Fibroblast of villous mesenchyme (primary cell): ENCODE measurements around the gene OPA3. TPM values are rescaled to one million over a fixed set of nuclear protein-coding genes. Genes with fewer than 3 reads are reported as not detected.

ENCODE experiments used
- DNase-seq: peaks from one replicate; pipeline ENCODE4 v3.0.0-alpha.2; 2010; ENCODE audit warnings: low read depth
- H3K4me3 ChIP-seq: 2 replicates; pipeline ENCODE4 v1.5.1; 2011; ENCODE audit warnings: low read depth, mild to moderate bottlenecking, low read length
- total RNA-seq: library from RNA; depleted of rRNA; stranded (reverse); fragments of >200 nt; gene quantifications from 2 replicates; pipeline ENCODE4 v1.2.3, GENCODE V29; 2012
- TF ChIP-seq, protein P1 (sequence below): IDR thresholded peaks from 2 replicates; pipeline ENCODE4 v1.5.1; 2012; ENCODE audit warnings: low read depth, mild to moderate bottlenecking, low read length; ENCODE audit not compliant: insufficient read depth

The OPA3 gene
- total RNA-seq, 1 donor: 8.2 TPM

DNA sequence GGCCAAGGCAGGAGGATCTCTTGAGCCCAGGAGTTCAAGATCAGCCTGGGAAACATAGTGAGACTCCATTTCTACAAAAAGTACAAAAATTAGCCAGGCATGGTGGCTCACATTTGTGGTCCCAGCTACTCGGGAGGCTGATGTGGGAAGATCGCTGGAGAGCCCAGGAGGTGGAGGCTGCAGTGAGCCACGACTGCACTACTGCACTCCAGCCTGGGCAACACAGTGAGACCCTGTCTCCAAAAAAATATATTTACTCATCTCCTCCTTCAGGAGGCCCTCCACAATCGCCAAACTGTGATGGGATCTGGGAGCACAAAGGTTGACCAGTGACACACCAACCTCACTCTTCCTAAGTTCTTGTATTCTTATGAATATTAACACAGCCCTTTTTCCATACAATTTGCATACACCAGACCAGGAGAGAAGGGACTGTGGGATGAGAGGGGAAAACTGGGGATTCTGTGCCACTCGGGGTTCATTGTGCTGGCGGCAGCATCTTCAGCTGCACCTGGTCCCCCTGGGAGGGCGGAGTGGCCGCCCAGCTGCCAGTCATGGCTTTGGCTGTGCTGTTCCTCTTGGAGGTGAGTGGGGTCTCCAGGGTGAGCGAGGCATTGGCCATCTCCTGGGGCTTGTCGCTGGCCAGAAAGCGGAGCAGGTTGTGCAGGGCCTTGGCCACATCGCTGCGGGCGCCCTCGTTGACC lies 5.8 kb upstream of the OPA3 start:
- H3K4me3 ChIP-seq: no peak overlapping the region
- no peak for DNase-seq
- TF ChIP-seq, protein P1, sequence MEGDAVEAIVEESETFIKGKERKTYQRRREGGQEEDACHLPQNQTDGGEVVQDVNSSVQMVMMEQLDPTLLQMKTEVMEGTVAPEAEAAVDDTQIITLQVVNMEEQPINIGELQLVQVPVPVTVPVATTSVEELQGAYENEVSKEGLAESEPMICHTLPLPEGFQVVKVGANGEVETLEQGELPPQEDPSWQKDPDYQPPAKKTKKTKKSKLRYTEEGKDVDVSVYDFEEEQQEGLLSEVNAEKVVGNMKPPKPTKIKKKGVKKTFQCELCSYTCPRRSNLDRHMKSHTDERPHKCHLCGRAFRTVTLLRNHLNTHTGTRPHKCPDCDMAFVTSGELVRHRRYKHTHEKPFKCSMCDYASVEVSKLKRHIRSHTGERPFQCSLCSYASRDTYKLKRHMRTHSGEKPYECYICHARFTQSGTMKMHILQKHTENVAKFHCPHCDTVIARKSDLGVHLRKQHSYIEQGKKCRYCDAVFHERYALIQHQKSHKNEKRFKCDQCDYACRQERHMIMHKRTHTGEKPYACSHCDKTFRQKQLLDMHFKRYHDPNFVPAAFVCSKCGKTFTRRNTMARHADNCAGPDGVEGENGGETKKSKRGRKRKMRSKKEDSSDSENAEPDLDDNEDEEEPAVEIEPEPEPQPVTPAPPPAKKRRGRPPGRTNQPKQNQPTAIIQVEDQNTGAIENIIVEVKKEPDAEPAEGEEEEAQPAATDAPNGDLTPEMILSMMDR: no peak

DNA sequence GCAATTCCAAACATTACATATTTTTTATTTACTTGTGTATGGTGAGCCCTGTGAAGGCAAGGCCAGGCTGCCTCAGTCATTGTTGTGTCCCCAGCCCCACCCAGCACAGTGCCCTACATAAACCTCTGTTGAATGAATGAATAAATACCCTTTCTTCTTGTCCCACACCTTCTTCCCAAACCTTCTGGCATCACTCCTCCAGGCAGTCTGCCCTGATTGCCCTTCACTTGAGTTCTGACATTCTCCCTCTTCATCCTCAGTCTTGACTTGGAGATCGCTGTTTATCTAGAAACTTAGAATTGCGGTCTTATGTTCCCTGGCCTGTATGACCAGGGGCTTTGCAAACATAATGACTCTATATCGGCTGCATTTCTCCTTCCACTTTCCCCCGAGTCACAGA lies 5.2 kb upstream of the OPA3 start:
- DNase-seq: no peak
- TF ChIP-seq, protein P1: no peak

DNA sequence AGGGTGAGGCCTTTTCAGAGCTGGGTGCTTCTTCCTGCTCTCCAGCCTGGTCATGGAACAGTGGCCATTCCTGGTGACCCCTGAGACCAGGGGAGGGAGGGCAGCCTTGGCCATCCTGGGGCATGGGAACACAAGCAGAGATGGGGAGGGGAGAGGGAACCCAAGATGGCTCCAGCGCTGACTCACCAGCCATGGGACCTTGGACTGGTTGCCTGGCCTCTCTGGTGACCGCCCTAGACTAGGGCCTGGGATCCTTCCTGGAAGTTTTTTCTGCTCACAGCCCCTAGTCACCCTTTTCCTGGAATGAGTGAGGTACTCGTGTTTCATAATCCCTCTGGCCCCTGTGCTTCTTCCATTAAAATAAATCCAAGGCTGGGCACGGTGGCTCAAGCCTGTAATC lies 3.3 kb upstream of the OPA3 start:
- TF ChIP-seq, protein P1: no peak
- no peak overlapping the region for H3K4me3 ChIP-seq
- no peak for DNase-seq

More for the DNA sequence above, 5.2 kb upstream of the OPA3 start:
- H3K4me3 ChIP-seq: no peak overlapping the region

DNA sequence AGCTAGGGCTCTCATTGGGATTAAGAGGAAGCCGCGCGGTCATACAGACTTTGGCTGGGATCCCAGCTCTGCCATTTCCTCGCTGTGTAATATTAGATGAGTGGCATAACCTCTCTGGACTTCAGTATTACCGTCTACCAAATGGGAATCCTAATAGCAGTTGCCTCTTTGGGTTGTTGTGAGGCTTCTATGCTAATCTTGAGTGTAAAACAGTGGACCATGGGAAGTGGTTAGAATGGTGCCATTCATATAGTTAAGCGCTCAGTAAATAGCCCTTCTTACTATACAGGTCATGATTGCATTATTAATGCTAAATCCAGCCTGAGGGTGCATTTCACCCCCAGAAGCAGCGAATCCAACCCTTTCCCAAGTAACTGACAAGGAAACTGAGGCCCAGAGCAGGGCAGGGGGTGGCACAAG lies 566 bp upstream of the OPA3 start:
- DNase-seq: no peak
- H3K4me3 ChIP-seq: peak overlapping the region; percentile 93
- TF ChIP-seq, protein P1: no peak

DNA sequence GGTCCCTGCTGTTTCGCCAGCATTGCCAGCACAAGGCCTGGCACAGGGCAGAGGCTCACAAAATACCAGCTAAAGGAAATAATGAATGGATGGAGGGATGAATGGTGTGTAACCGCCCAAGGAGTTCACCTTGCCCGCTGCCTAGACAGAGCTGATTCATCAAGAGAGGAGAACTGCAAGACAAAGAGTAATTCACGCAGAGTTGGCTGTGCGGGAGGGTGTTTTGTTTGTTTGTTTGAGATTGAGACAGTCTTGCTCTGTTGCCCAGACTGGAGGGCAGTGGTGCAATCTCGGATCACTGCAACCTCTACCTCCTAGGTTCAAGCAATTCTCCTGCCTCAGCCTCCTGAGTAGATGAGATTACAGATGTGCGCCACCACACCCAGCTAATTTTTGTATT lies 3.0 kb downstream of the OPA3 start:
- no peak overlapping the region for H3K4me3 ChIP-seq
- no peak for DNase-seq
- TF ChIP-seq, protein P1: no peak

DNA sequence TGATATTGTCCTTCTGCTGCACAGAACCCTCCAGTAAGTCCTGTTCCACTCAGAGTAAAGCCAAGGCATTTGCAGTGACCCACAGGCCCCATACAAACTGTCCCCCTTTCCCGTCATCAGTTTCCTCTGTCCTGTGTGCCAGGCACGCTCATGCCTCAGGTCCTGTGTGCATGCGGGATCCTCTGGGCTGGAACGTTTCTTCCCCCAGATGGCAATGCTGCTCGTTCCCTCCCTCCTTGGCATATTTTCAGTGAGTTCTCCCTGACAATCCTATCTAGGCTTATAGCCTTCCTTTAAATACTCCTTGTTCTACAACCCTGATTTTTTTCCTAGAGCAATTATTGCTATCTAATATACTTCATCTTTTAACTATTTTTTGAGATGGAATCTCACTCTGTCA lies 5.7 kb downstream of the OPA3 start:
- no peak for DNase-seq
- H3K4me3 ChIP-seq: no peak overlapping the region
- TF ChIP-seq, protein P1: no peak
